ENCODE data around the gene DNAAF5.
"Not testable (repeated sequence)": the region's sequence is repeated elsewhere in the genome, so short reads cannot be mapped to it uniquely, and the experiment has no call there.

DNAAF5 gene

GRCh38 chr7:730501-731439, 4.3 kb downstream of the DNAAF5 start:
- no peak for DNase-seq

GRCh38 chr7:731440-732085, 5.1 kb downstream of the DNAAF5 start:
- DNase-seq = no peak

- DNase-seq = no peak
Measured at GRCh38 chr7:732094-732541, 5.6 kb downstream of the DNAAF5 start.

DNA sequence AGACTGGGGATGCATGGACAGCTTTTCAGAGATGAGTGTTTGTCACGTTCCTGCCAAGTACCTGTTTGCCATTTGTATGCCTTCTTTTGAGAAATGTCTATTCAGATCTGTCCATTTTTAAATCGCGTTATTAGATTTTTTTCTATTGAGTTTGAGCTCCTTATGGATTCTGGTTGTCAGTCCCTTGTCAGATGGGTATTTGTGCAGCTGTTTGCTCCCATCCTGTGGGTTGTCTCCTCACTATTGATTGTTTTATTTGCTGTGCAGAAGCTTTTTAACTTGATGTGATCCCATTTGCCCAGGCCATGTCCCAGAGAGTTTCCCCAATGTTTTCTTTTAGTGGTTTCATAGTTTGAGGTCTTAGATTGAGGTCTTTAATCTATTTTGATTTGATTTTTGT, 6.1 kb downstream of the DNAAF5 start:
- DNase-seq = no peak

DNA sequence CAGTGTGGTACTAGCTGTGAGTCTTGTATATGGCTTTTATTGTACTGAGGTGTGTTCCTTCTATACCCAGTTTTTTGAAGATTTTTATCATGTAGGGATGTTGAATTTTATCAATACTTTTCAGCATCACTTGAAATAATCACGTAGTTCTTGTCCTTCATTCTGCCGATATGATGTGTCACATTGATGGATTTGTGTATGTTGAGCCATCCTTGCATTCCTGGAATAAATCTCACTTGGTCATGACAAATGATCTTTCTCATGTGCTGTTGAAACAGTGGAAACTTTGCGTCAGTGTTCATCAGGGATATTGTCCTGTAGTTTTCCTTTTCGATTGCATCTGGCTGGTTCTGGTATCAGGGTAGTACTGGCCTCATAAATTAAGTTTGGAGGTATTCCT, 7.7 kb downstream of the DNAAF5 start:
- DNase-seq = no peak

- DNase-seq = no peak
Measured at GRCh38 chr7:734808-735207, 8.3 kb downstream of the DNAAF5 start.

DNA sequence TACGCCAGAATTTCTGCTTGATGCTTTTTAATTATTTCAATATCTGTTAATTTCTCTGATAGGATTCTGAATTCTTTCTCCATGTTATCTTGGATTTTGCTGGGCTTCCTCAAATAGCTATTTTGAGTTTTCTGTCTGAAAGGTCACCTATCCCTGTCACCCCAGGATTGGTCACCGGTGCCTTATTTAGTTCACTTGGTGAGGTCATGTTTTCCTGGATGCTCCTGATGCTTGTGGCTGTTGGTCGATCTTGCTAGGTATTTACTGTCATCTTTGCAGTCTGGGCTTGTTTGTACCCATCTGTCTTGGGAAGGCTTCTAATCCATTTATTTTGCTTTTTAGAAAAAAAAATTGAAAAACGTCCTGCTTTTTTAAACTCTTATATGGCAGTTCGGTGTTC, 11.7 kb downstream of the DNAAF5 start:
- no peak for DNase-seq

- no peak for DNase-seq
Measured at GRCh38 chr7:738723-739454, 12.4 kb downstream of the DNAAF5 start.

- DNase-seq = no peak
Measured at GRCh38 chr7:739455-739982, 13.0 kb downstream of the DNAAF5 start.

DNA sequence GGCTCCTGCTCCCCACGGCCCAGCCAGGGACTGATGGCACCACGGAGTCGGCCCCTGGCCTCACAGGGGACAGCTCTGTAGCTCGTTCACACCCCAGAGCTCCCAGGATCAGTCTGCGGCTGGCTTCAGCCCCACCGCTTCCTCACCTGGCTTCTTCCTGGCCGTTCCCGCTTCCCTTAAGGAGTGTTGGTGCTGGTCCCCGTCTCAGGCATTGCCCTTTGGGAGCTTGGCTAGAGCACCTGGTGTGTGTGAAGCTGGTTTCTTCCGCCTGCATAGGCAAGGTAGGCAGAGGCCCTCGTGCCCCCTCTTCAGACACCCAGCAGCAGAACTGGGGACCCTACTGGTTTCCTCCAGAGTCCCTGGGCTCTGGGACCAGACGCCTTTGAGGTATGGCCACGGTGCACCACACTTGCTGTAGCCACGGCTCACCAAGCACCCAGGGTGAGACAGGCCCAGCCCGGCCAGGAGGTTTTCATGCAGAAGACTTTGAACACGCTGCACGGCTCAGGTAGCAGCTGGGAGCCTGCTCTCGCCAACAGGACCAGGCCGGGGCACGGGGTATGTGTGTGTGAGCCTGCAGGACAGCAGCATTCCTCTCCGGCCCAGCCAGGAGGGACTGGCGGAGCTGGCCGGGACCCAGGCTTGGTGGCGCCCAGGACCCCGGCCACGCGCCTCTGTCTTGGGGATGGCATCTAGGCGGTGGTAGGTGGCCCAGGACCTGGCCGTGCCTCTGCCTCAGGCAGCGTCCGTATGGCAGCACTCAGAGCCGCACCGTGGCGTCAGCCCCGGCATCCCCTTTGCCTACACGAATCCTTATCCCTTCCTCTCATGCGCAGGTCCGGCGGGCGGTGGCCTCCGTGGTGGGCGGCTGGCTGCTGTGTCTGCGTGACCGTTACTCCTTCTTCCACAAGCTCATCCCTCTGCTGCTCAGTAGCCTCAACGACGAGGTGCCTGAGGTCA, 13.8 kb downstream of the DNAAF5 start:
- DNase-seq = no peak

DNA sequence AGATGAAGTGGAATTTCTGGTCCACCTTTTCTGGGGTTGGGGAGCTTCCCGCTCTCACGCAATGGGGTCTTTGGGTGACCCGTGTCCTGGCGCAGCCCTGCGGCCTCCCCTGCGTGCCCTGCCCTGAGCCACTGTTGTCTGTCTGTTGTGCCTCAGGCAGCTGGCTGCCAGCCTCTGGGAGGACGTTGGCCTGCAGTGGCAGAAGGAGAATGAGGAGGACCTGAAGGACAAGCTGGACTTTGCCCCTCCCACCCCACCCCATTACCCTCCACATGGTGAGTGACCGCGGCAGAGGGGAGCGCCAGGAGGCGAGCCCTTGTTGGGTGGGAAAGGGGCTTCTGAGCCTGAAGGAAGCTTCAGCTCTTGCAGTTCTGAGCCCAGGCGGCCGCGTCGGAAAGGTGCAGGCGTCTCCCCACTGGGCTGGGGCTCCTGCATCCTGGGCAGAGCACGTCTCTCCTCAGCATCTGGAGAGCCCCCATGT, 14.7 kb downstream of the DNAAF5 start:
- no peak for DNase-seq

DNA sequence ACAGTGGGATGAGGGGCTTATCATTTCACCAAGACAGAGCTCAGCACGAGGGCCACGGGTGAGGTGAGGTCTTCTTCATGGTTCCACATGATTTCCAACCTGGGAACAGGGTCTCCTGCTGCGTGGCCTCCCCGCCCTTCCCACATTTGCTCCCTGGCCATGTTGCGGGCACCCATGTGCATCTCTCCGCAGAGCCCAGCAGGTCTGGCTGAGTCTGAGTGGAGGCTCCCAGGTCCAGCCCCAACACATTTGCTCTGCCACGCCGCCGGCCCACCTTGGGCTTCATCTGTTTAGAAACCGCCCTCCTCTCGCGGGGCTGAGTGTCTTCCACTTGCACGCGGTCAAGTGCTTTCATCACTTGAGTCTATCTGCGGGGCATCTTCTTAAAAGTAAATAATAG, 15.4 kb downstream of the DNAAF5 start:
- no peak for DNase-seq

- DNase-seq = no peak
Measured at GRCh38 chr7:742791-743190, 16.3 kb downstream of the DNAAF5 start.

GRCh38 chr7:743341-744127, 17.0 kb downstream of the DNAAF5 start:
- not testable (repeated sequence) for DNase-seq

DNA sequence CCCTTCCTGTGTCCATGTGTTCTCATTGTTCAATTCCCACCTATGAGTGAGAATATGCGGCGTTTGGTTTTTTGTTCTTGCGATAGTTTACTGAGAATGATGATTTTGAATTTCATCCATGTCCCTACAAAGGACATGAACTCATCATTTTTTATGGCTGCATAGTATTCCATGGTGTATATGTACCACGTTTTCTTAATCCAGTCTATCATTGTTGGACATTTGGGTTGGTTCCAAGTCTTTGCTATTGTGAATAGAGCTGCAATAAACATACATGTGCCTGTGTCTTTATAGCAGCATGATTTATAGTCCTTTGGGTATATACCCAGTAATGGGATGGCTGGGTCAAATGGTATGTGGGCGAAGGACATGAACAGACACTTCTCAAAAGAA, 17.6 kb downstream of the DNAAF5 start:
- DNase-seq = not testable (repeated sequence)

GRCh38 chr7:744854-745430, 18.4 kb downstream of the DNAAF5 start:
- DNase-seq = no peak

DNA sequence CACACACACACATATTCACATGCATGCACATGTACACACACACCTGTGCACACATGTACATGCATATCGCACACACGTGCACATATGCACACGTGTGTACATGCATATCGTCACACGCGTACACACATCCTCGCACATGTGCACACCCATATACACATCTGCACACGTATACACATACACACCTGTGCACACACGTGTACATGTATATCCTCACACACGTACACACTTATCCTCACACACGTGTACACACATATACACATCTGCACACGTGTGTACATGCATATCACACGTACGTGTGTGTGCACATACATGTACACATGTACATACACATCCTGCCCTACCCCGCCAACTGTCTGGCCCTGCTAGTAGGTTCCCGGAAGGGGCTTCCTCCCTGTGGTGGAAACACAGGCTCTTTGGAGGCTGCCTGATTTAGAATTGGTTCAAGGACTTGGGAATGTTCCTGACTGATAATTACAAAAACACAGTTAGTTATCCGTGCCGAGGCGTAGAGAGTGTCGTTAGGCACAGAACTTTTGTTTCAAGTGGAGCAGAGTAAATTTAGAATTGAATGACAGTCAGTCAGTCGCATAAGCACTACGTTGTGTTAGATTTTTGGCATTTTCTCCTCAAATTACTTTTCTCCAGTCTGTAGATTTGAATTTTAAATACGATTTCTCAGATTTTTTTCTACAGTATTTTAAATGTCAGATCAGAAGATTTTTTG, 19.1 kb downstream of the DNAAF5 start:
- DNase-seq = no peak

GRCh38 chr7:746155-747061, 19.9 kb downstream of the DNAAF5 start:
- no peak for DNase-seq

- DNase-seq = no peak
Measured at GRCh38 chr7:747186-747585, 20.7 kb downstream of the DNAAF5 start.
